Brain microvascular endothelial cell (primary cell): Measurements from ENCODE around the gene TMPRSS4.
"Not testable (repeated sequence)": the region's sequence is repeated elsewhere in the genome, so short reads cannot be mapped to it uniquely, and the experiment has no call there.

Experiments
- DNase-seq: peaks from one replicate; pipeline ENCODE4 v3.0.0-alpha.2; 2020
- H3K27ac ChIP-seq: fragments of 250-450 bp; sonication (Bioruptor Pico); 2 replicates; pipeline ENCODE4 v1.5.1; 2020; ENCODE audit warnings: mild to moderate bottlenecking, moderate library complexity
- H3K27me3 ChIP-seq: fragments of 250-450 bp; sonication (Bioruptor Pico); replicated peaks from 2 replicates; pipeline ENCODE4 v1.5.1; 2020; ENCODE audit warnings: mild to moderate bottlenecking
- H3K36me3 ChIP-seq: fragments of 250-450 bp; sonication (Bioruptor Pico); replicated peaks from 2 replicates; pipeline ENCODE4 v1.5.1; 2020; ENCODE audit warnings: mild to moderate bottlenecking
- H3K4me3 ChIP-seq: 2 replicates; pipeline ENCODE4 v1.5.1; 2011; ENCODE audit warnings: low read depth, mild to moderate bottlenecking, control low read depth, low read length, moderate library complexity
- in situ Hi-C: cut with HindIII; loops from 2 replicates; pipeline ENCODE4 v1.10.0; 2017; ENCODE audit warnings: low sequenced_read_pairs, low pct_ligation_motif_present
- TF ChIP-seq, protein P1 (sequence below): IDR thresholded peaks from 2 replicates; pipeline ENCODE4 v1.5.1; 2011; ENCODE audit warnings: low read depth, mild to moderate bottlenecking, moderate library complexity, low read length, control low read depth, inconsistent platforms; ENCODE audit errors: missing control alignments

TMPRSS4 gene

DNA sequence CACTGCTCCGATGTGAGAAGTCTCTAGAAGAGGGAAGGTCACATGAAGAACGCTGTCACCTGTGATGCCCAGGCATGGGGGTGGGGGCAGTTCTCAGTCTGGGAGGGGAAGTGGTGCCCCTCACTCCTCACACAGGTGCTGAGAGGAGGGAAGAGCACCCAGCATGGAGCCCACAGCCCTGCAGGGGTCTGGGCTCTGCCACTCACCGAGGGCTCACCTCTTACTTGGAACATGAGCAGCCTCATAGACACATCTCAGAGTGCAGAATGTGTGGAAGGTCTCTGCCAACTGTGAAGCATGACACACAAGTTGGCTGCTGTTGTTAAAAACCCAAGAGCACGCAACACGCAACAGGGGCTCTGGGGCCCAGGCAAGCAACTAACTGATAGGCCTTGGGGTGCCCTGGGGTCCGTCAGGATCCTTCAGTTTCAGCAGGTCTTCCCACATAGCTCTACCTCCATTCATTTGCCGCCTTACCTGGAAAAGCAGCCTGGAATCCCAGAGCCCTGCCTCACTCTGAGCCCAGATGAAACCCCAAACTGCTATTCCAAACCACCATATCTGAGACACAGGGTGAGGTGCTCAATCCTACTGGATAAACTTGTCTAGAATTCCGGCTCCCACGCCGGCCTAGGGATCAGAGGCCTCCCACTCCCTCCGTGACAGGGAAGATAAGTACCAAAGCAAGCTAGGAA lies 17.5 kb upstream of the TMPRSS4 start:
- H3K36me3 ChIP-seq, result no peaks in the 10 kb centered on the region
- H3K27ac ChIP-seq, result no peak overlapping the region
- TF ChIP-seq, protein P1, sequence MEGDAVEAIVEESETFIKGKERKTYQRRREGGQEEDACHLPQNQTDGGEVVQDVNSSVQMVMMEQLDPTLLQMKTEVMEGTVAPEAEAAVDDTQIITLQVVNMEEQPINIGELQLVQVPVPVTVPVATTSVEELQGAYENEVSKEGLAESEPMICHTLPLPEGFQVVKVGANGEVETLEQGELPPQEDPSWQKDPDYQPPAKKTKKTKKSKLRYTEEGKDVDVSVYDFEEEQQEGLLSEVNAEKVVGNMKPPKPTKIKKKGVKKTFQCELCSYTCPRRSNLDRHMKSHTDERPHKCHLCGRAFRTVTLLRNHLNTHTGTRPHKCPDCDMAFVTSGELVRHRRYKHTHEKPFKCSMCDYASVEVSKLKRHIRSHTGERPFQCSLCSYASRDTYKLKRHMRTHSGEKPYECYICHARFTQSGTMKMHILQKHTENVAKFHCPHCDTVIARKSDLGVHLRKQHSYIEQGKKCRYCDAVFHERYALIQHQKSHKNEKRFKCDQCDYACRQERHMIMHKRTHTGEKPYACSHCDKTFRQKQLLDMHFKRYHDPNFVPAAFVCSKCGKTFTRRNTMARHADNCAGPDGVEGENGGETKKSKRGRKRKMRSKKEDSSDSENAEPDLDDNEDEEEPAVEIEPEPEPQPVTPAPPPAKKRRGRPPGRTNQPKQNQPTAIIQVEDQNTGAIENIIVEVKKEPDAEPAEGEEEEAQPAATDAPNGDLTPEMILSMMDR, result no peak
- no peak for DNase-seq
- H3K27me3 ChIP-seq, result no peaks in the 10 kb centered on the region
- in situ Hi-C loops, result no loop called here
- H3K4me3 ChIP-seq, result no peak overlapping the region

DNA sequence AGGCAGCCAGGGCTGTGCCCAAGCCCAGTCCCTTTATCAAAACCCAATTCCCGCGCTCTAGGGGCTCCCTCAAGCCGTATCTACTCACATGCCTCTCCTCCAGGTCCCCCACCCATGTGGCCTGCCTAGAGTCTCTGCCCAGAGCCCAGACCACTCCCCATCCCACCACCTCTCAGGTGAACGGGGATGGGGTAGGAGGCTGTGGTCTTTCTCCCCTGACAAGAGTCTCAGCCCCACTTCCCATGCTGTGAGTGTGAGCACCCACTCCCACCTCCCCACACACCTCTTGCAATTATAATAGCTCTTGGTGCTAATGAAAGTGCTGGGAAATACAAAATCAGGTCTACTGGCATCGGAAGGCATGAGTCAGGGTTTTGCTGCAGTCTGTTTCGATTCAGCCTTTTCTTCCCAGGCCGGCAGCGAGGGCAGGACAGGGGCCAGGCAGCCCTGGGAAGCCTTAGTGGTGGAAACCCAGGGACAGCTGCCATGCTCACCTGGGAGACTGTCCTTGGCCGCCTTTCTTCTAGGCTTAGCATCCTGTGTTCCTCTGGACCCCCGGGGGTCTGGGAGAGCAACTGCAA lies 16.7 kb upstream of the TMPRSS4 start:
- no peak for DNase-seq
- TF ChIP-seq, protein P1, result no peak
- Histone ChIP-seq H3K4me3 (no peak overlapping the region), H3K27me3 (no peaks in the 10 kb centered on the region), H3K36me3 (no peaks in the 10 kb centered on the region), H3K27ac (no peak overlapping the region)
- in situ Hi-C loops, result no loop called here

DNA sequence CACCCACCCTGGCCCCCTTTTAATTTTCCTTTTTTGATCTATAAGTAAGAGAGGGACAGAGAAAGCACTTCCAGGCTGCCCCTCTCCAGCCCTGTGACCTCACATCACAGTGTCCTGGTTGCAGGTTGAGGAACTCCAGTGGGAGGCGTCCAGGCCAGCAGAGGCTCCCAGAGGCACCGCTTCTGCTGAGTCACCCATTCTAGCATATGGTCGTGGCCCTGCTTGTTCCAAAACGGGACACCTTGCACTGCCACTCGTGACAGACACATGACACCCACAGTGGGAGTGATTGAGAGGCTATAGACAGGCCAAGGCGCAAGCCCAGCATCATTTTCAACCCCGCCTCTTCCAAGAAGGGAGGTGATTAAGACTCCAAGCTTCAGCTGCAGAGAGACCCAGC lies 16.0 kb upstream of the TMPRSS4 start:
- Histone ChIP-seq H3K4me3 (no peak overlapping the region), H3K27ac (no peak overlapping the region), H3K27me3 (no peaks in the 10 kb centered on the region), H3K36me3 (no peaks in the 10 kb centered on the region)
- in situ Hi-C loops, result no loop called here
- no peak for DNase-seq
- TF ChIP-seq, protein P1, result no peak

DNA sequence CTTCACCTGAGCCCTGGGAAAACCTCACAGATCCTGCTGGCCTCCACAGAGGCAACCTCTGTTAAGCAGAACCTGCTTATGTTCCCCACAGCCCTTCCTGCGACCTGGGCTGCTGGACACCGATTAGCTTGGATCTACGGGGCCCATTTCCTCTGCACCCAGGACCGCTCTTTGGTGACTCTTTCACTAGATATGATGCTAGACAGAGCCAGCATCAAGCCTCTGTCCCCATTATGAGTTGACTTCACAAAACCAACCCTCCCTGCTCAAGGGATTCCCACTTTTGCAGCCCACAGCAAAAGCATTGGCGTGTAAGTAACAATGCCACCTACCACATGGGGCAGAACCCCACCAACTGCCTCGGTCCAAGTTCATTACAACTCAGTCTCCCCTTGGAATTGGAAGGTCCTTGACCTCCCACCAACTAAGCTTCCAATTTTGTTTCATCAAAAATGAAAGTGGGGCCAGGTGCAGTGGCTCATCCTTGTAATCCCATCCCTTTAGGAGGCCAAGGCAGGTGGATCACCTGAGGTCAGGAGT lies 15.2 kb upstream of the TMPRSS4 start:
- DNase-seq, result no peak
- H3K27ac ChIP-seq, result no peak overlapping the region
- H3K27me3 ChIP-seq, result no peaks in the 10 kb centered on the region
- H3K36me3 ChIP-seq, result no peaks in the 10 kb centered on the region
- TF ChIP-seq, protein P1, result no peak
- in situ Hi-C loops, result no loop called here
- no peak overlapping the region for H3K4me3 ChIP-seq

DNA sequence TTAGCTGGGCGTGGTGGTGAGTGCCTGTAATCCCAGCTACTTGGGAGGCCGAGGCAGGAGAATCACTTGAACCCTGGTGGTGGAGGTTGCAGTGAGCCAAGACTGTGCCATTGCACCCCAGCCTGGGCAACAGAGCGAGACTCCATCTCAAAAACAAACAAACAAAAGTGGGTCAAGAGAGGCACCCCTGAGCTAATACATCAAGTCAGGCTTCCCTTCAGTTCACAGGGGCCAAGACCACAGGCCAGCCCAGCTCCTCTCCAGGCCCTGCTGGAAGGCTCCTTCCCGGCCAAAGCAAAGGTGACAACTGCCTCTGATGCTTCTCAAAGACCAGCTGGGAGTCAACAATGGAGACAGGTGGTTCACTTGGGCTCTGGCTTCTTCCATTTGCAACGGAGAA lies 14.7 kb upstream of the TMPRSS4 start:
- in situ Hi-C loops, H3K27me3 ChIP-seq, H3K27ac ChIP-seq, DNase-seq, H3K4me3 ChIP-seq, H3K36me3 ChIP-seq: not testable (repeated sequence)

DNA sequence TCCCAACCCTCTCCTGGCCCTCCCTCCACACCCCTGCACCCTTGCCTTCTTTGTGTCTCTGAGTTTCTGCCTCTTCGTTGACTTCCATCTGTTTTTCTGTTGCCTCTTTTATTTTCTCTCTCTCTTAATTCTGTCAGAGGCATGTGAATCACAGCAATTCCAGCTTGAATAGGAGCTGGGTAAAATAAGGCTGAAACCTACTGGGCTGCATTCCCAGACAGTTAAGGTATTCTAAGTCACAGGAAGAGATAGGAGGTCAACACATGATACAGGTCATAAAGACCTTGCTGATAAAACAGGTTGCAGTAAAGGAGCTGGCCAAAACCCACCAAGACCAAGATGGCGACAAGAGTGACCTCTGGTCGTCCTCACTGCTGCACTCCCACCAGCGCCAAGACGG lies 14.2 kb upstream of the TMPRSS4 start:
- DNase-seq, H3K27me3 ChIP-seq, H3K4me3 ChIP-seq, H3K36me3 ChIP-seq, in situ Hi-C loops, H3K27ac ChIP-seq: not testable (repeated sequence)
